Neural progenitor cell (in vitro differentiated cells): ENCODE data around the gene INPP4A.

Experiments
- EZH2 ChIP-seq: fragments of 200-600 bp; sonication (generic); IDR thresholded peaks from 2 replicates; pipeline ENCODE4 v1.6.1; 2017; ENCODE audit warnings: antibody characterized with exemption, mild to moderate bottlenecking, moderate library complexity
- EZH2phosphoT487 ChIP-seq: fragments of 200-600 bp; sonication (generic); IDR thresholded peaks from 2 replicates; pipeline ENCODE4 v1.6.1; 2017; ENCODE audit warnings: antibody characterized with exemption
- TF ChIP-seq, protein P1 (sequence below): fragments of 200-600 bp; sonication (generic); IDR thresholded peaks from 2 replicates; pipeline ENCODE4 v1.5.1; 2017; ENCODE audit warnings: antibody characterized with exemption, mild to moderate bottlenecking

DNA sequence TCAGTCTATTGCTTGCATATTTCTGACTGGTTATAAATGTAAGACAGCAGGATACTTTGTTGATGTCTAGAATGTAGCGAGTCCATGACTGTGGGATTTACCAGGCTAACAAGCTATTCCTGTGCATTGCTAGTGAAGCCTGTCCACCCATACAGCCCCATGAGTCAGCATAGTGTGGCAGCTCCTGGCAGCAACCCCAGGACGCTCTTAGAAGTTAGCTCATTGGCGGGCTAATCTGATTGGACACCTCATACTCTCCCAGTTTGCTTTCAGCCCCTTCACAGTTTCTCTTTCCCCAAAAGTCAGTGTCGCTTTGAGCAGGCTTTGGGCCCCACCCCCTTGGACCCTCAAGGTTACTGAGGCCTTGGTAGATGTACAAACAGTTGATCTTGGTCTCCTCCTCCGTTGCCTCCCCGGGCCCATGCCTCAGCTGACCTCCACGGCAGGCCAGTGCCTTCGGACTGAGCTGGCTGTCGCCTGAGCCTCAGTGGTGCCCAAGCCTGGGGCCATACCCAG, 115.7 kb downstream of the INPP4A start:
- TF ChIP-seq, protein P1, sequence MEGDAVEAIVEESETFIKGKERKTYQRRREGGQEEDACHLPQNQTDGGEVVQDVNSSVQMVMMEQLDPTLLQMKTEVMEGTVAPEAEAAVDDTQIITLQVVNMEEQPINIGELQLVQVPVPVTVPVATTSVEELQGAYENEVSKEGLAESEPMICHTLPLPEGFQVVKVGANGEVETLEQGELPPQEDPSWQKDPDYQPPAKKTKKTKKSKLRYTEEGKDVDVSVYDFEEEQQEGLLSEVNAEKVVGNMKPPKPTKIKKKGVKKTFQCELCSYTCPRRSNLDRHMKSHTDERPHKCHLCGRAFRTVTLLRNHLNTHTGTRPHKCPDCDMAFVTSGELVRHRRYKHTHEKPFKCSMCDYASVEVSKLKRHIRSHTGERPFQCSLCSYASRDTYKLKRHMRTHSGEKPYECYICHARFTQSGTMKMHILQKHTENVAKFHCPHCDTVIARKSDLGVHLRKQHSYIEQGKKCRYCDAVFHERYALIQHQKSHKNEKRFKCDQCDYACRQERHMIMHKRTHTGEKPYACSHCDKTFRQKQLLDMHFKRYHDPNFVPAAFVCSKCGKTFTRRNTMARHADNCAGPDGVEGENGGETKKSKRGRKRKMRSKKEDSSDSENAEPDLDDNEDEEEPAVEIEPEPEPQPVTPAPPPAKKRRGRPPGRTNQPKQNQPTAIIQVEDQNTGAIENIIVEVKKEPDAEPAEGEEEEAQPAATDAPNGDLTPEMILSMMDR, result no peak
- TF ChIP-seq EZH2 (no peak), EZH2phosphoT487 (no peak)
